NCI-H226 (cell line): ENCODE data around the gene ABCC1.
A peak's percentile ranks its signal among the peaks of the same experiment; 100 is the strongest.

Experiments used
- DNase-seq: peaks from one replicate; pipeline ENCODE4 v3.0.0-alpha.2; 2015

Gene ABCC1

DNA sequence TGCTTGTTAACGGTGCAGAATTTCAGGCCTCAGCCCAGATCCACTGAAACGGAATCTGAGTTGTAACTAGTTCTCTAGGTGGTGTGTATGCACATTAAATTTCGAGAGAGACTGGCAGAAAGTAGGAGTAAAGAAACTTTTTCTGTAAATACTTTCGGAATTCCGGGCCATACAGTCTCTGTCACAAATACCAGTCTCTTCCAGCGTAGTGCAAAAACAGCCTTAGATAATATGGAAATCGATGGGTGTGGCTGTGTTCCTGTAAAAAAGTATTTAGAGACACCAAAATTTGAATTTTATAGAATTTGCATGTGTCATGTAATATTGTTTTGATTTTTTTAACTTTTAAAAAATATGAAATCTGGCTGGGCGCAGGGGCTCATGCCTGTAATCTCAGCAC is 109.7 kb downstream of the ABCC1 start:
- DNase-seq: no peak

DNA sequence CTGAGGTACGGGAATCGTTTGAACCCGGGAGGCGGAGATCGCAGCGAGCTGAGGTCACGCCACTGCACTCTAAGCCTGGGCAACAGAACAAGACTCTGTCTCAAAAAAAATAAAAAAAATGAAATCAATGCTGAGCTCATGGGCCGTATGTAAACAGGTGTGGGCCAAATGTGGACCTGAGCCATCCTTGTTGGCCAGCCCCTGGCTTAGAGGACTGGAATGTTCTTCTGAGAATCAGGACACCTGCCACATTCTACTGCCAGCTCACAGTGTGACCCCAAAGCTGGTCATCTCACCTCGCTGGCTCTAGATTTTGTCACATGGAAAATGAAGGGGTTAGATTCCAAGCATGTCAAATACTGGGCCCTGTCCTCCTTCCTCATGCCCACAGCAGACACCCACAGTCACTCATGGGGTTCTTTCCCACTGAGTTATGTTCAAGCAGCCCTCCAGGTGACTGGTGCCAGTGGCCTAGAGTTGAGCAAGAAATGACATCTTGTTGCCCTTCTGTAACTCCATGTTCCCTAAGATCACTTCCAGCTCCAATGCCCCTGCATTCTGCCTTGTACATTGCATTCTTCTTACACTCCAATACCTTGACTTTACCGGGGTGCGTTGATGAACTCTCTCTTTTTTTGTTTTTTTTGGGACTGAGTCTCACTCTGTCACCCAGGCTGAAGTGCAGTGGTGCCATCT is 110.6 kb downstream of the ABCC1 start:
- no peak for DNase-seq

DNA sequence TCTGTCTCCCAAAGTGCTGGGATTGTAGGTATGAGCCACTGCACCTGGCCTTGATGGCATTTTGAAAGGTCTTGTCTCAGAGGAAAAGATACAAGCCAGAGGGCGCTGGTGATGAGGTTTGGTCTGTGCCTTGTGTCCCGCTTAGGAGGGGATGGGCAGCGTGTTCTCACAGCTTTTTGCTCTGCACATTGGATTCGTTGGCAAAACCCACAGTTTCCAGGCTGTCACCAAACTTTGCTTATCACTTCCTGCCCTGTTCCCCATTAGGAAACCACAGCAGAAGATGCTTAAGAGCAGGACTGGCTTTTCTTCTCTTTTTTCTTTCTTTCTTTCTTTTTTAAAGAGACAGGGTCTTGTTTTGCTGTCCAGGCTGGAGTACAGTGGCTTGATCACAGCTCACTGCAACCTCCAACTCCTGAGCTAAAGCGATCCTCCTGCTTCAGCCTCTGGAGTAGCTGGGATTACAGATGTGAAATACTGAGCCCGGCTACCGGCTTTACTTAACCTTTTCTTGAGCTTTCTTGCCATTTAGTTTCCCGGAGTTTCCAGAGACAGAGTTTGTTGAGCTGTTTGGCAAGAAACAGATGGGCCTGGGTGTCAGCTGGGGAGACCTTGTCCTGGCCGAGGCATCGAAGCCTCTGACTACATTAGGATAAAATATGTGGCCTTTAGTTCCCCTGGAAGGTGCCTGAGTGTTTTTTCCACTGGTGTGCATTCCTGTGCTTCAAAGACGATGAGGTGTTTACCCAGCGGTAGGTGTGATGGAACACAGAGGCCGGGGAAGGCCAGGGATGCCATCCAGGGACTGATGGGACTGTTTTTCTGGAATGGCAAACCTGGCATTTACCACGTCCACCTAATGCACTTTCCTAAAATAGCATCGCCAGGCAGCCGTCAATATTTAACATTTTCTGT is 112.9 kb downstream of the ABCC1 start:
- DNase-seq: no peak

DNA sequence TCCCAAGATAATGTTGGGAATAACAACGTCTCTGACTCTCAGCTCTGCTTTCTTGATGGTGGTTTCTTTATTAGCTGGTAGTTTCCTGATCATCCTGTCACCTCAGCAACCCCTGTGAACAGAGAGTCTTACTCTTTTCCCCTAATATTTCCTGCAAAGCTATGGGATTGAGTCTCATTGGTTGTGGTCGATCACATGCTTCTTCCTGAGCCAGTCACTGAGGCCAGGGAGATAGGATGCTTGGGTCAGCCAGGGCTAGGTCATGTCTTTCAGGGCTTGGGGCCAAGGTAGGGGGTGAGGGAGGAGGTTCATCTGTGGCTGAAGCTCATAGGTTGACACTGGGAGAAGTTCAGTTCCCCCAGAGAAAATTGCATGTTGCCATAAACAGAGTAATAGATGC is 114.3 kb downstream of the ABCC1 start:
- DNase-seq: no peak

DNA sequence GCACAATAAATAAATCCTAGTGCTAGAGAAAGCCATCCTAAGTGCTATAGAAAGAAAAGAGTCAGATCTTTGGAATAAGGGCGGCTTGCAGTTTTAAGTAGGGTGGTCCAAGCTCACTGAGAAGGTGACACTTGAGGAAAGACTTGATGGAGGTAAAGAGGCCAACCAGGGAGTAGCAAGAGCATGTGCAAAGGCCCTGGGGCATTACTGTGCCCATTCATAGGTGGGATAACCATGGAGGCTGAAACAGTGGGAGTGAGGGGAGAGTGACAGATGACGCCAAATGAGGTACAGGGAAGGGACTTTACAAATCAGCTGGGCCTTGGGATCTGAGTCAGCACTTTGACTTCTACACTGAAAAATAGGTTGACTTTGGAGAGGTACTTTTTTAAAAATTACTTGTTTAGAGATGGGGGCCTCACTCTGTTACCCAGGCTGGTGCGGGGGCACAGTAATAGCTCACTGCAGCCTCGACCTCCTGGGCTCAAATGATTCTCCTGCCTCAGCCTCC is 115.5 kb downstream of the ABCC1 start:
- no peak for DNase-seq

DNA sequence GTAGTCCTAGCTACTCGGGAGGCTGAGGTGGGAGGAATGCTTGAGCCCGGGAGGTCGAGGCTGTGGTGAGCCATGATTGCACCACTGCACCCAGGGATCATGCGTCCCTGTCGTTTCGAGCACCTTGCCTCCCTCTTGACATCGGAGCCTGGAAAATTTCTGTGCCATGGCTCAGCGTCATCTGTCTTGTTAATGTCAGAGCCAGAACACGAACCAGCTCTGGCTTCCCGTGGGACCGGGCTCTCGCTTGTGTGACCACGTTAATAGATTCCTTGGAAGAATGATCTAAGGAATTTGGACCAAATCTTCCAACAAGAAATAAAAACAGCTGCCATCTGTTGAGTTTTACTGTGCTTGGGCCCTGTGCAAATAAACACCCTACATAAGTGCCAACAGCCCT is 117.7 kb downstream of the ABCC1 start:
- no peak for DNase-seq

DNA sequence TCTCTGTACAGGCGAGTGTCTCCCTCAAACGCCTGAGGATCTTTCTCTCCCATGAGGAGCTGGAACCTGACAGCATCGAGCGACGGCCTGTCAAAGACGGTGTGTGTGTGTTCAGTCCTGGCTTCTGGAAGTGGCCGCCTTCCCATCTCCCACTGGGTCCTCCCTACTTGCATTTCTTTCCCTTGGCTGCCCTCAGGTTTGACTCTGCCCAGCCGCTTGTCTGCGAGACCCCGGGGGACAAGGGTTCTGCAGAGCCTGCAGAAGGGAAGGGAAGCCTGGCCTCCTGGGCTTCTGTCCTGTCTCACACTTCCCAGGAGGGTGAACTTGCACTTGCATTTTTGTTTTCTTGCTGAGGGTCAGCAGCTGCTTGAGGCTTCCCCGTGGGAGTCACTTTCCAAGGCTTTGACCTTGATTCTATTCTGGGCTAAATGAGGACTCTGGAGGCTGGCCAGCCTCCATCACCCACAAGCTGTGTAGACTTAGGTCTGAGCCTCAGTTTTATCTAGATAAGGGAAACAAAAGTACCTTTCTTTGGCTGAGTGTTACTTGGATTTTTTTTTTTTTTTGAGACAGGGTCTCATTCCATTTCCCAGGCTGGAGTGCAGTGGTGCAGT is 122.3 kb downstream of the ABCC1 start:
- DNase-seq: no peak

DNA sequence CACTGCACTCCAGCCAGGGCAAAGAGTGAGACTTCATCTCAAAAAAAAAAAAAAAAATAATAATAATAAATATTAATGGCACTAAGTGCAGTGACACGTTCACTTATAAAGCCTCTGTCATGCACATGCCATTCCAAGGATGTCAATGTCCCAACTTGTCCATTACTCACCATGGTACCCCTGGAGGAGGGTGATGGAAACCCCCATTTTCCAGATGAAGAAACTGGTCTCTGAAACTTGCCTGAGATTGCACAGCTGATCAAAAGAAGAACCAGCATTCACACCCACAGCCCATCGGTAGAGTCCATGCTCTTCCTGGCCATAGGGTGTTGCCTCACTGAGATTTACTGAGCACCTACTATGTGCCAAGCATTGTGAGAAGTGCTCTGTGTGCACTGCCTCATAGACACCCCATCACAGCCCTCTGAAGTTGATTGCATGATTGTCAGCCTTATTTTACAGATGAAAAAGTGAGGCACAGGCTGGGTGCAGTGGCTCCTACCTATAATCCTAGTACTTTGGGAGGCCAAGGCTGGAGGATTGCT is 123.7 kb downstream of the ABCC1 start:
- no peak for DNase-seq

DNA sequence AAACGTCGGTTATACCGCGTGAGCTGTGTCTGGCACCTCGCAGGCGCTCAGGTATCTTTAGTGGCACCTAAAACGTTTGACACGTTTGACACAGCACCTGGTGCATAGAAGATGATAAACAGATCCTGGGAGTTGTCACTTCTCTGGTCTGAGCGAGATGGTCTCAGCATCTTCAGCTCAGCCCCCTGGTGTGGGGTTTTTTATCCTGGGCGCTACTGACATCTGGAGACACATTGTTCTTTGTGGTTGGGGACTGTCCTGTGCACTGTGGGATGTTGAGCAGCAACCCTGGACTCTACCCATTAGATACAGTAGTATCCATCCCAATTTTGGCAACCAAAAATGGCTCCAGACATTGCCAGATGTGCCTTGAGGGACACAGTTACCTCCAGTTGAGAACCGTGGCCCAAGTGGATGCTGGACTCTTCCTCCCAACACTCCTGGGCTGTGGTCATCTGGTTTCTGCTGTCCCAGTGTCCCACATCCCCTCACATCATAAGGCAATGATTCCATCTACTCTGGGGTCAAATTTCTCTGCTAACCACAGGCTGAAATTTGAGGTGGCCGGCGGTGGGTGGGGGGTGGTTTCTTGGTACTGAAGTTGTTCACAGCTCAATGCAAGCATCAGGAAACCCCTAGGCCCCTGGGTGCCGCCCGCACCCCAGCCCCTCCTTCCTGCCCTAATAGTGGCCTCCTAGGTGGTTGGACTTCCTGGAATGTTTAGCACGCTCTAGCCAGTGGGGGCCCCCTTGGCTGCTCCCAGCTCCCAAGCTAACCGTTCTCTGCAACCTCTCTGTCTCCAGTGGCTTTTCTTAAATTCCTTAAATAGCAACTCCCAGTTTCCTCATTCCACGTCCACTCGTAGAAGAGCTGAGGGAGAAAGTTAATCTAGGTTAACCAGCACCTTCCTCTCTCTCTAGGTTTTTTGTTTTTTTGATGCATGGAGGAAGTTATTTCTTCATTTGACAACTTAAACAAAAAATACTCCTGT is 124.8 kb downstream of the ABCC1 start:
- peak; percentile 91 for DNase-seq

DNA sequence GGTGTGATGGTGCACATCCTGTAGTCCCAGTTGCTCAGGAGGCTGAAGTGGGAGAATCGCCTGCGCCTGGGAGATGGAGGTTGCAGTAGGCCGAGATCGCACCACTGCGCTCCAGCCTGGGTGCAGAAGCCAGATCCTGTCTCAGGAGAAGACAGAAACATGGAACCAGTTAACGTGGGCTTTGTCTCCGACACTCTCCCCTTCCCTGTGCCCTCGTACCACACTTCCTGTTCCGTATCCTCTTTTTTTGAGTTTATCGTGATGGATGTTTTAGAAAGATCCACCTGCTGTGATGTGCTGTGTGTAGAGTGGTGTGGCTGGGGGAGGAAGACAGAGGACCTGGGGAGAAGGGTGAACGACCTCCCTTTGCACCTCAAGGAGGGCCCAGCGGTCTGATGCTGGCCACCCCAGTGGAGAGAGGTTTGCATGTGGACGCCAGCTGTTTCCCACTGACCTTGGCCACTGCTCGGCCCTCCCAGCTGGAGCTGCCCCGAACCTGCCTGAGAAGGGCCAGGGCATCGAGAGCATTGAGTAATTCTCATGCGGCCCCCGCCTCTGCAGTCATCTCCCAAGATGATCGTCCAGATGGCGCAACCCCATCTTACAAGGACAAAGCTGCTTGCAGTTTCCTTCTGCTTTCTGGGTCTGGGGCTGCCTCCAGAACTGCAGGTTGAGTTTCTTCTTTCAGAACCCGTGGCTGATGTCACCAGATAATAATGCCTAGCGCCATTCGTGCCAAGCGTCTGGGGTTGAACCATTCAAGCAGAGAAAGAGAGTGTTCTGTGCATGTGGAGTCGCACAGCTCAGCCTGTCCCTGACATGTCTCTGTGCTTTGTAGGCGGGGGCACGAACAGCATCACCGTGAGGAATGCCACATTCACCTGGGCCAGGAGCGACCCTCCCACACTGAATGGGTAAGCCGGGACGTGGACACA is 126.3 kb downstream of the ABCC1 start:
- DNase-seq: no peak

DNA sequence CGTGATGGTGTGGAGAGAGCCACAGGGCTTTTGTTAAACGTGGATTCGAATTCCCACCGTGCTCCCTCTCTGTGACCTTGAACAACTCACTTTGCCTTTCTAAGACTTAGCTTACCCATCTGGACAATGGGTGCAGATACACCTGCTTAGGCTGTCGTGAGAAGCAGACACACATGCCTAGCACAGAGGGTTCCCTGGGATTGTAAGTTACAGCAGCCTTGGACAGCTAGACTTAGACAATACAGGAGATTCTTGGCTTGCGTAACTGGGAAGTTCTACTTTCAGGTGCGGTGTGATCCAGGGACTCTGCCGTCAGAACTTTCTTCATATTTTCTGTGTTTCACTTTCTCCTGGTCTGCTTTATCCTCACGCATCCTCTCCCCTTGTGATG is 127.0 kb downstream of the ABCC1 start:
- DNase-seq: no peak

DNA sequence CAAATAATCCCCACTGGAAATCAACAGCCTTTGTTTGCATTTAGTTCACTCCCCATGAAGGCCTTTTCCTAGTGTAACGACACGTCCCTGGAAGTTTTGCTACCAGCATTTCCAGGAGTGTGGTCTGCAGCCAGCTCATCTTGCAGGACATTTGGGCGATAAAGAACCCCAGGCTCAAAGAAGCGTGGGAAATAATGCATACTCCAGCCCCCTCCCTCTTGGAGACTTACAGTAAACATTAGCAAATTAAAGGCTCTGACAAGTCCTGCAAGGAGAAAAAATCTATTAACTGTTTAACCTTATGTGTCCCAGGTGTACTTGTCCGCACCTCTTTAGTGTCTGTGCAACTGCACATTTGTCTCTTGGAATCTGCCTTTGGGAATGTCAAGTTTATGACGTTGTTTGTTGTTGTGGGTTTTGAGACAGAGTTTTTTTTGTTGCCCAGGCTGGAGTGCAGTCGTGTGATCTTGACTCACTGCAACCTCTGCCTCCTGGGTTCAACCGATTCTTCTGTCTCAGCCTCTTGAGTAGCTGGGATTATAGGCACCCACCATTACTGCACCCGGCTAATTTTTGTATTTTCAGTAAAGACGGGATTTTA is 131.1 kb downstream of the ABCC1 start:
- DNase-seq: no peak

DNA sequence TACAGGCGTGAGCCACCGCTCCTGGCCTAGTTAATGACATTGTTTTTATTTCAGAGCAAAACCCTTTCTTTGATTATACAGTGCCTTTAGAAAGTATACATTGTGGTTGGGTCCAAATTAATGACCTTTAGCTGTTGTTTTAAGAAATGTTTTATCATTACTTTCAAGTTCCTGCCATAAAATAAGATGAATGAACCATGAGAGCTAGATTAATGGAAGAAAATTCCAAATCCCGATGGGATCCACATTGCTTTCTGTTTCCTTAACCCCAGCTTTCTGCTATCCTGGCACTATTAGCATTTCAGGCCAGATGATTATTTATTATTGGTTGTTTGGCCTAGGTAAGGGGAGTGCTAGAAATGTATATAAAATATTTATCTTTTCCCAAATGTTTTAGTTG is 131.7 kb downstream of the ABCC1 start:
- DNase-seq: no peak

DNA sequence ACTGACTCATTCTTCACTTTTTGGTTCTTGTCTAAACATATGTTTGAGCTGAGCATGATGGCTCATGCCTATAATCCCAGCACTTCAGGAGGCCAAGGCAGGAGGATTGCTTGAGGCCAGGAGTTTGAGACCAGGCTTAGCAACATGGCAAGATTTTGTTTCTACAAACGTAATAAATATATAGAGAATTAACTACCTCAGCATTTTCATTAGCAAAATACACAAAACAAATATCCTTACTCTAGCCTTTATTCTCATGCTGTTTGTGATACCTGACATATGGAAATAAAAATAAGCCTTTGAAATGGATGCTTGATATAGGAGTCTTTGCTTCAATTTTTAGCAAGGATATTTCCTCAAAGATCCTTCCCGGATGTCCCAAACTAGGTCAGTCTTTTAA is 132.8 kb downstream of the ABCC1 start:
- no peak for DNase-seq

DNA sequence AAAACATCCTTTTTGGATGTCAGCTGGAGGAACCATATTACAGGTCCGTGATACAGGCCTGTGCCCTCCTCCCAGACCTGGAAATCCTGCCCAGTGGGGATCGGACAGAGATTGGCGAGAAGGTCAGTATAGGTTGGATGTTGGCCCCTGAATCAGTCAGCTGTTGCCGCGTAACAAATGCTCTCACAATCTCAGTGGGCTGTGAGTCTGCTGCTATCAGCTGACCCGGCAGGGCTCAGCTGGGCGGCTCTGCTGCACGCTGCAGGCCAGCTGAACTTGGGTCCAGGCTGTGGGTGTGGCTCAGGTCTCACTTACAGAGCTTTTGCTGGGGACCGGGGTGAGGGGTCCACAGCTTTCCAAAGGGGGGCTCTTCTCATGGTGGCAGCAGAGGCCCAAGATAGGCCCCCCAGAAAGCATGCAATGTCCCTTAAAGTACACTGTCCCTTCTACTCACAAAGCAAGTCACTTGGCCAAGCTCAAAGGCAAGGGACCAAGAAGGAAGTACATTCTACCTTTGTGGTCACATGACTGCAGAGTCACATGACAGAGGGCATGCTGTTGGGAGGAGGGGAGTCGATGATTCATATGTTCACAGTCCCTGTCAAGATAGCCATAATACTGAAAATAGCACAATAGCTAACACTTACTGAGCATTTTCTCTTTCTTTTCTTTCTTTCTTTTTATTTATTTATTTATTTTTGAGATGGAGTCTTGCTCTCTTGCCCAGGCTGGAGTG is 134.2 kb downstream of the ABCC1 start:
- peak; percentile 28 for DNase-seq

DNA sequence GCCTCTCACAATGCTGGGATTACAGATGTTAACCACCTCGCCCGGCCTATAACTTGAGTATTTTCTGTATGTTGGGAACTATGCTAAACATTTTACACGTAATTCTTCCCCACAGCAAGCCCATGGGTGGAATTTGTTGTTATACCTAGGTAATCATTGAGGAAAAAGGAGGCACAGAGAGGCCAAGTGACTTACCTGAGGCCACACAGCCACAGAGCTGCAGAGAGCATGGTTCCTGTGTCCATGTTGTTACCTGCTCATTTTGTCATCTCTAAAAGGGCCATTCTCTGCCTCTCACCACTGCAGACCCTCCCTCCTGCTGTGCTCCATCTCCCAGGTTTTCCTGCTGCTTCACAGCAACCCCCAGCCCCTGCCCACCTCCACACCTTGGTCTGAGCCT is 135.5 kb downstream of the ABCC1 start:
- DNase-seq: no peak

DNA sequence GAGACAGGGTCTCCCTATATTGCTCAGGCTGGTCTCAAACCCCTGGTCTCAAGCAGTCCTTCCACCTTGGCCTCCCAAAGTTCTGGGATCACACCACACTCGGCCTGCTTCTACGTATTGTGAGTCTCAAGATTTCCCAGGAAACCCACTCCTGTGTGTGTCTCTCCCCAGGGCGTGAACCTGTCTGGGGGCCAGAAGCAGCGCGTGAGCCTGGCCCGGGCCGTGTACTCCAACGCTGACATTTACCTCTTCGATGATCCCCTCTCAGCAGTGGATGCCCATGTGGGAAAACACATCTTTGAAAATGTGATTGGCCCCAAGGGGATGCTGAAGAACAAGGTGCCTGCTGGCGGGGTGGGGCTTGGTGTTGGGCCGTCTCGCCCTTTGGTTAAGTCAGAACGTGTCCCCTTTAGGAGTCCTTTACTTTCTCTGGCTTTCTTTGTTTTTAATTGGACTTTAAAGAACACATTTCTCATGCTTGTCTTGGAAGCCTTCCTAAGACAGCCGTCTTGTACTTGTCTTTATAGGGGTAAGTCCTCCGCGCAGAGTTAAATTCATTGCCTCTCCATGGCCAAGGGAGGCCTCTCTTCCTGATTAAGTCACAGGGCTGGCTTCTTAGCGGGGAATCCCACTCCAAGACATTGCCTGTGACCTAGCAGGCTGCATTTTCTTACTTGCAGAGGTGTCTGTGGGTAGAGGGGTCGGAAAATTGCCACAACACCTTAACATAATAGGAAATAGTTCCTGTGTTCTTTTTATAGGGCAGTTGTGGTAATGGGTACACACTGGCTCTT is 137.4 kb downstream of the ABCC1 start:
- DNase-seq: no peak

DNA sequence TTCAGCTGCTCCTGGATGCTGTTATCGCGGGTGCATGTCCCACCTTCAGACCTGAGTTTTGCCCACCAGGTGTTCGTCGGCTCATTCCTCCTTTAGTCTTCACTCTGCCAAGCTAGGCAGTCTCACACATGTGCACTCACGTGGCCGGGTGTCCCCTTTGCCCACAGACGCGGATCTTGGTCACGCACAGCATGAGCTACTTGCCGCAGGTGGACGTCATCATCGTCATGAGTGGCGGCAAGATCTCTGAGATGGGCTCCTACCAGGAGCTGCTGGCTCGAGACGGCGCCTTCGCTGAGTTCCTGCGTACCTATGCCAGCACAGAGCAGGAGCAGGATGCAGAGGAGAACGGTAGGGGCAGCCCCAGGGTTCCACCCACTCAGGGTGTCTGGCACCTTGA is 140.8 kb downstream of the ABCC1 start:
- DNase-seq: no peak
